ENCODE measurements around the gene TBX2. TPM values are rescaled to one million over a fixed set of nuclear protein-coding genes. Genes with fewer than 3 reads are reported as not detected.

The TBX2 gene
- total RNA-seq, 2 experiments from 2014 or later = not detected

- no peak for ATAC-seq
- Mint-ChIP-seq H3K36me3 (ENCODE audit: low read depth) (no peaks in the 10 kb centered on the region), H3K27me3 (peaks cover 42% of the 10 kb centered on the region), H3K27ac (no peak overlapping the region), H3K9me3 (no peaks in the 10 kb centered on the region), H3K4me1 (ENCODE audit: low read depth) (peaks cover 21% of the 10 kb centered on the region), H3K4me3 (peak overlapping the region; percentile 61)
- ChIA-PET POLR2A (interaction anchor here (0.5 to 1.1 kb wide), 2 partner anchors 41 to 184 kb away, joined by 3 read pairs; partner anchors contain the start of gene TBX4), CTCF (interaction anchor here (0.6 to 3.5 kb wide), 31 partner anchors 8 to 691 kb away, joined by 3 to 19 read pairs (median 4); partner anchors contain the start of genes TBX2 and TBX4)
- intact Hi-C loops (cut with micrococcal nuclease) = loop anchor here (5.0 kb wide), 2 partner anchors 141 to 426 kb away; no protein-coding TSS in a partner anchor
- DNase-seq = peak; percentile 41
- TF ChIP-seq CTCF (IDR thresholded peaks at IDR 0.05) = no peak
Measured at GRCh38 chr17:61411261-61412142, 11.9 kb downstream of the TBX2 start.

GRCh38 chr17:61412143-61412859 is 12.7 kb downstream of the TBX2 start:
- peaks cover 25% of the 10 kb centered on the region for H3K4me1 Mint-ChIP-seq (ENCODE audit: low read depth)

GRCh38 chr17:61412860-61413660 is 13.4 kb downstream of the TBX2 start:
- H3K9me3 Mint-ChIP-seq = no peaks in the 10 kb centered on the region
- intact Hi-C loops (cut with micrococcal nuclease) = loop anchor here (5.0 kb wide), 2 partner anchors 139 to 424 kb away; no protein-coding TSS in a partner anchor
- H3K36me3 Mint-ChIP-seq (ENCODE audit: low read depth) = no peaks in the 10 kb centered on the region
- ATAC-seq (no peak), DNase-seq (no peak)
- ChIA-PET CTCF (interaction anchor here (0.6 to 3.5 kb wide), 27 partner anchors 8 to 692 kb away, joined by 3 to 19 read pairs (median 4); partner anchors contain the start of gene TBX2), POLR2A (interaction anchor here (0.6 to 1.1 kb wide), 2 partner anchors 39 to 55 kb away, joined by 3 read pairs; partner anchors contain the start of gene TBX4)
- peak overlapping the region; percentile 43 for H3K4me3 Mint-ChIP-seq
- TF ChIP-seq CTCF (IDR thresholded peaks at IDR 0.05) = no peak
- no peak overlapping the region for H3K27ac Mint-ChIP-seq
- H3K27me3 Mint-ChIP-seq = peaks cover 26% of the 10 kb centered on the region
- peaks cover 21% of the 10 kb centered on the region for H3K4me1 Mint-ChIP-seq (ENCODE audit: low read depth)

More at GRCh38 chr17:61412143-61412859, 12.7 kb downstream of the TBX2 start:
- H3K4me3 Mint-ChIP-seq = peak overlapping the region; percentile 61
- H3K27ac Mint-ChIP-seq = no peak overlapping the region
- peak; percentile 99 for TF ChIP-seq CTCF (IDR thresholded peaks at IDR 0.05)
- ChIA-PET CTCF (interaction anchor here (0.6 to 3.5 kb wide), 36 partner anchors 9 to 692 kb away, joined by 3 to 19 read pairs (median 4); partner anchors contain the start of genes TBX2 and TBX4), POLR2A (interaction anchor here (0.5 to 1.1 kb wide), 3 partner anchors 40 to 183 kb away, joined by 3 read pairs; partner anchors contain the start of gene TBX4)
- H3K9me3 Mint-ChIP-seq = no peaks in the 10 kb centered on the region
- intact Hi-C loops (cut with micrococcal nuclease) = loop anchor here (5.0 kb wide), 2 partner anchors 140 to 425 kb away; no protein-coding TSS in a partner anchor
- ATAC-seq = peak; percentile 74
- peak; percentile 75 for DNase-seq
- H3K27me3 Mint-ChIP-seq = peaks cover 34% of the 10 kb centered on the region
- no peaks in the 10 kb centered on the region for H3K36me3 Mint-ChIP-seq (ENCODE audit: low read depth)

GRCh38 chr17:61413661-61414126 is 14.1 kb downstream of the TBX2 start:
- TF ChIP-seq CTCF (IDR thresholded peaks at IDR 0.05) = no peak
- ChIA-PET CTCF (interaction anchor here (1.0 to 3.5 kb wide), 10 partner anchors 10 to 693 kb away, joined by 3 to 19 read pairs (median 6); no protein-coding TSS in a partner anchor), POLR2A (no interaction called here)
- H3K27me3 Mint-ChIP-seq = peaks cover 20% of the 10 kb centered on the region
- DNase-seq = no peak
- ATAC-seq = no peak
- intact Hi-C loops (cut with micrococcal nuclease) = loop anchor here (5.0 kb wide), 2 partner anchors 139 to 424 kb away; no protein-coding TSS in a partner anchor
- H3K4me1 Mint-ChIP-seq (ENCODE audit: low read depth) = peaks cover 18% of the 10 kb centered on the region
- H3K9me3 Mint-ChIP-seq = no peaks in the 10 kb centered on the region
- H3K4me3 Mint-ChIP-seq = no peak overlapping the region
- no peak overlapping the region for H3K27ac Mint-ChIP-seq
- H3K36me3 Mint-ChIP-seq (ENCODE audit: low read depth) = no peaks in the 10 kb centered on the region

Measured in activated CD8-positive, alpha-beta T cell treated with anti-CD3 and anti-CD28 coated beads for 36 hours (primary cell).